NT2/D1 (cell line): Measurements from ENCODE around the gene PPEF1.
"Not testable (repeated sequence)": the region's sequence is repeated elsewhere in the genome, so short reads cannot be mapped to it uniquely, and the experiment has no call there.

Source experiments
- DNase-seq: peaks from one replicate; pipeline ENCODE4 v3.0.0-alpha.2; 2011; ENCODE audit warnings: low read depth, low spot score
- H3K27me3 ChIP-seq: 2 replicates; pipeline ENCODE4 v1.6.0; 2011; ENCODE audit warnings: mild to moderate bottlenecking; ENCODE audit not compliant: insufficient read length, insufficient read depth
- H3K36me3 ChIP-seq: 2 replicates; pipeline ENCODE4 v1.6.1; 2011; ENCODE audit warnings: mild to moderate bottlenecking, low read length, mixed read lengths; ENCODE audit not compliant: insufficient read depth, insufficient read length
- H3K4me1 ChIP-seq: 2 replicates; pipeline ENCODE4 v1.5.1; 2011; ENCODE audit not compliant: insufficient read depth, insufficient read length
- H3K4me3 ChIP-seq: 2 replicates; pipeline ENCODE4 v1.5.1; 2011; ENCODE audit warnings: low read depth; ENCODE audit not compliant: insufficient read length
- H3K9ac ChIP-seq: 2 replicates; pipeline ENCODE4 v1.6.0; 2011; ENCODE audit warnings: low read depth; ENCODE audit not compliant: insufficient read length
- H3K9me3 ChIP-seq: 2 replicates; pipeline ENCODE4 v1.5.1; 2011; ENCODE audit warnings: mild to moderate bottlenecking, low read length; ENCODE audit not compliant: insufficient read depth
- SUZ12 ChIP-seq: IDR thresholded peaks from 2 replicates; pipeline ENCODE4 v1.6.1; 2011; ENCODE audit not compliant: insufficient read length, insufficient read depth; ENCODE audit errors: extremely low read depth
- YY1 ChIP-seq: IDR thresholded peaks from 2 replicates; pipeline ENCODE4 v1.6.1; 2011; ENCODE audit not compliant: insufficient read length, insufficient read depth
- ZNF274 ChIP-seq: IDR thresholded peaks from 2 replicates; pipeline ENCODE4 v1.6.1; 2011; ENCODE audit warnings: mild to moderate bottlenecking, low read depth, low read length

Gene PPEF1

GRCh38 chrX:18748499-18748898, 41.1 kb downstream of the PPEF1 start:
- Histone ChIP-seq H3K36me3 (no peaks in the 10 kb centered on the region), H3K4me3 (no peak overlapping the region), H3K4me1 (no peaks in the 10 kb centered on the region), H3K27me3 (no peaks in the 10 kb centered on the region), H3K9ac (no peak overlapping the region), H3K9me3 (no peaks in the 10 kb centered on the region)
- TF ChIP-seq ZNF274 = no peak
- no peak for TF ChIP-seq SUZ12
- TF ChIP-seq YY1 = no peak
- no peak for DNase-seq

- Histone ChIP-seq H3K9ac (no peak overlapping the region), H3K9me3 (no peaks in the 10 kb centered on the region), H3K4me3 (no peak overlapping the region), H3K27me3 (no peaks in the 10 kb centered on the region), H3K4me1 (no peaks in the 10 kb centered on the region), H3K36me3 (no peaks in the 10 kb centered on the region)
- no peak for DNase-seq
- no peak for TF ChIP-seq ZNF274
- no peak for TF ChIP-seq YY1
- TF ChIP-seq SUZ12 = no peak
These were observed 46.2 kb downstream of the PPEF1 start for GRCh38 chrX:18753631-18754030.

GRCh38 chrX:18755651-18756050, 48.2 kb downstream of the PPEF1 start:
- H3K9me3 ChIP-seq = no peaks in the 10 kb centered on the region
- TF ChIP-seq ZNF274 (no peak), YY1 (no peak), SUZ12 (no peak)
- H3K9ac ChIP-seq = no peak overlapping the region
- no peak for DNase-seq
- H3K4me3 ChIP-seq = no peak overlapping the region
- H3K27me3 ChIP-seq = no peaks in the 10 kb centered on the region
- H3K36me3 ChIP-seq = no peaks in the 10 kb centered on the region
- H3K4me1 ChIP-seq = no peaks in the 10 kb centered on the region

- no peaks in the 10 kb centered on the region for H3K27me3 ChIP-seq
- no peak for DNase-seq
- no peaks in the 10 kb centered on the region for H3K36me3 ChIP-seq
- TF ChIP-seq ZNF274 (no peak), SUZ12 (no peak), YY1 (no peak)
- H3K4me3 ChIP-seq = no peak overlapping the region
- no peak overlapping the region for H3K9ac ChIP-seq
- no peaks in the 10 kb centered on the region for H3K4me1 ChIP-seq
- no peaks in the 10 kb centered on the region for H3K9me3 ChIP-seq
These were observed 50.8 kb downstream of the PPEF1 start for GRCh38 chrX:18757956-18758932.

GRCh38 chrX:18761750-18762149, 54.3 kb downstream of the PPEF1 start:
- Histone ChIP-seq H3K4me1 (no peaks in the 10 kb centered on the region), H3K36me3 (no peaks in the 10 kb centered on the region), H3K9me3 (no peaks in the 10 kb centered on the region), H3K9ac (no peak overlapping the region), H3K4me3 (no peak overlapping the region), H3K27me3 (no peaks in the 10 kb centered on the region)
- TF ChIP-seq ZNF274 = no peak
- DNase-seq = no peak

- not testable (repeated sequence) for H3K4me1 ChIP-seq, H3K9ac ChIP-seq, H3K4me3 ChIP-seq, H3K27me3 ChIP-seq, H3K36me3 ChIP-seq, H3K9me3 ChIP-seq, DNase-seq
These were observed 55.7 kb downstream of the PPEF1 start for GRCh38 chrX:18763106-18763505.

GRCh38 chrX:18769364-18769763, 61.9 kb downstream of the PPEF1 start:
- TF ChIP-seq YY1 (no peak), ZNF274 (no peak), SUZ12 (no peak)
- no peak overlapping the region for H3K4me3 ChIP-seq
- DNase-seq = no peak
- H3K4me1 ChIP-seq = no peaks in the 10 kb centered on the region
- H3K36me3 ChIP-seq = no peaks in the 10 kb centered on the region
- H3K9me3 ChIP-seq = peaks cover 12% of the 10 kb centered on the region
- H3K9ac ChIP-seq = no peak overlapping the region
- H3K27me3 ChIP-seq = no peaks in the 10 kb centered on the region
